DOHH2 (cell line): ENCODE results near the gene TNRC6A.

Source experiments
- CTCF ChIP-seq: fragments of 200-600 bp; sonication (generic); IDR thresholded peaks from one replicate; pipeline ENCODE4 v1.5.1; 2014; ENCODE audit warnings: antibody characterized with exemption, mild to moderate bottlenecking, low read depth, low read length; ENCODE audit not compliant: poor library complexity, severe bottlenecking
- EZH2phosphoT487 ChIP-seq: fragments of 200-600 bp; sonication (generic); IDR thresholded peaks from 2 replicates; pipeline ENCODE4 v1.6.1; 2017; ENCODE audit warnings: borderline replicate concordance, mild to moderate bottlenecking, antibody characterized with exemption, low read length, moderate library complexity, mixed read lengths

GRCh38 chr16:24738895-24739294 lies 9.4 kb downstream of the TNRC6A start:
- no peak for TF ChIP-seq CTCF
- TF ChIP-seq EZH2phosphoT487, result no peak
